ENCODE results near the gene ERC2. TPM values are rescaled to one million over a fixed set of nuclear protein-coding genes. Genes with fewer than 3 reads are reported as not detected.

ERC2 gene
- total and polyA plus RNA-seq, 7 experiments from 2014 or later, result not detected

- peaks cover 0 to 4% (median 0%) of the 10 kb centered on the region in 11 donors for H3K9me3 Mint-ChIP-seq
- ATAC-seq (no peak), DNase-seq (no peak)
- ChIA-PET POLR2A (no interaction called here), CTCF (no interaction called here)
- no peaks in the 10 kb centered on the region for H3K4me1 ChIP-seq (ENCODE audit: control insufficient read depth in 2 of 2, insufficient read depth in 2 of 2, low read length in 2 of 2)
- H3K4me3 ChIP-seq (ENCODE audit: low read length), result no peak overlapping the region
- H3K4me1 Mint-ChIP-seq, result no peaks in the 10 kb centered on the region
- no peaks in the 10 kb centered on the region for H3K36me3 ChIP-seq (ENCODE audit: control insufficient read depth in 2 of 3, insufficient read depth in 3 of 3, low read length in 3 of 3)
- peaks cover 0 to 3% (median 0%) of the 10 kb centered on the region in 5 donors for H3K36me3 Mint-ChIP-seq
- no peaks in the 10 kb centered on the region for H3K9me3 ChIP-seq (ENCODE audit: control insufficient read depth in 2 of 3, low read length in 3 of 3)
- no peak overlapping the region for H3K27ac Mint-ChIP-seq
- H3K4me3 Mint-ChIP-seq, result no peak overlapping the region
- H3K27me3 Mint-ChIP-seq, result peaks cover 6 to 36% (median 24%) of the 10 kb centered on the region in 5 donors
- intact Hi-C loops (cut with micrococcal nuclease), result no loop called here
- no peaks in the 10 kb centered on the region for H3K27me3 ChIP-seq (ENCODE audit: control insufficient read depth in 2 of 2, insufficient read depth in 2 of 2, low read length in 2 of 2)
- H3K27ac ChIP-seq (ENCODE audit: low read depth, low read length), result no peak overlapping the region
These were observed 16.3 kb upstream of the ERC2 start for GRCh38 chr3:56484525-56485032.

DNA sequence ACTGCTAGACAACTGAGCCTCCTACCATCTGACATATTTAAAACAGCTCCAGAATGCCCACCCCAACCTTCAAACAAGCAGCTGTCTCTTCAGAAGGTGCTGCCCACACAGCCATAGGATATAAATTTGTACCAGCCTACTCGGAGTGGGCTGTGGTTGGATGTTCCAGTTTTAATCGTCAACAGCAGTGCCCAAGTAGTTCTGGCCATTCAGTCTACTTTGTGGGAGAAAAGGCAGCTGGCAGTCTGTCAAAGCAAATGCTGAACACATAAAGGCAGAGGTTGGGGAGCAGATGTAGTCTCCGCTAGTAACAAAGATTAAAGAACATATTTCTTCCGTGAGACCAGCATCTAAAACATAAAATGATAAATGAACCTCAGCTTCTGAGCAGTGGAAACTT, 15.9 kb upstream of the ERC2 start:
- Mint-ChIP-seq H3K9me3 (peaks cover 0 to 4% (median 0%) of the 10 kb centered on the region in 11 donors), H3K27me3 (peaks cover 6 to 34% (median 24%) of the 10 kb centered on the region in 5 donors), H3K36me3 (peaks cover 0 to 3% (median 0%) of the 10 kb centered on the region in 5 donors), H3K4me1 (no peaks in the 10 kb centered on the region), H3K4me3 (no peak overlapping the region), H3K27ac (peak overlapping the region in 1 of 9 donors; percentile 30)
- ATAC-seq, result no peak
- no peaks in the 10 kb centered on the region for H3K9me3 ChIP-seq (ENCODE audit: control insufficient read depth in 2 of 3, low read length in 3 of 3)
- DNase-seq, result no peak
- no peaks in the 10 kb centered on the region for H3K36me3 ChIP-seq (ENCODE audit: control insufficient read depth in 2 of 3, insufficient read depth in 3 of 3, low read length in 3 of 3)
- no peak overlapping the region for H3K4me3 ChIP-seq (ENCODE audit: low read length)
- H3K4me1 ChIP-seq (ENCODE audit: control insufficient read depth in 2 of 2, insufficient read depth in 2 of 2, low read length in 2 of 2), result no peaks in the 10 kb centered on the region
- H3K27me3 ChIP-seq (ENCODE audit: control insufficient read depth in 2 of 2, insufficient read depth in 2 of 2, low read length in 2 of 2), result no peaks in the 10 kb centered on the region
- intact Hi-C loops (cut with micrococcal nuclease), result no loop called here
- POLR2A ChIA-PET, result no interaction called here
- CTCF ChIA-PET, result no interaction called here
- no peak overlapping the region for H3K27ac ChIP-seq (ENCODE audit: low read depth, low read length)

DNA sequence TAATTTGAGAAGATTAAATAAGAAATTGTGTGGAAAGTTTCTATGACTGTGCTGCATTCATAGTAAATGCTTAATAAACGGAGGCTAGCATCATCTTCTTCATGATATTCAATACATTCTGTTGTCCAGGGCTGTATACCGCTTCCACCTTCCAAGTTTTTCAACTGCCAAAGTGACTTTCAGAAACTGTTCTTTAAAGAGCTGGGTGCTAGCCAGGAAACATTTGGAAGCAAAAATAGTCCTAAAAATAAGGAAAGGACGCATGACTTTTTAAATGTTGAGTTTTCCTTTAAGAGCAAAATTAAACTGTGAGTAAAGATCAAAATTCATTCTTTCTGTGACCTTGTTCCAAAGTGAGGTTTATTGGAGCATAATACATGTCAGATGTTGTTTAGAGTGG, 9.4 kb upstream of the ERC2 start:
- Mint-ChIP-seq H3K4me1 (no peaks in the 10 kb centered on the region), H3K27ac (no peak overlapping the region), H3K9me3 (peaks cover 0 to 3% (median 0%) of the 10 kb centered on the region in 11 donors), H3K27me3 (peaks cover 24 to 64% (median 34%) of the 10 kb centered on the region in 5 donors), H3K4me3 (no peak overlapping the region), H3K36me3 (no peaks in the 10 kb centered on the region)
- DNase-seq (no peak), ATAC-seq (no peak)
- no peaks in the 10 kb centered on the region for H3K27me3 ChIP-seq (ENCODE audit: control insufficient read depth in 2 of 2, insufficient read depth in 2 of 2, low read length in 2 of 2)
- H3K4me3 ChIP-seq (ENCODE audit: low read length), result no peak overlapping the region
- no peaks in the 10 kb centered on the region for H3K36me3 ChIP-seq (ENCODE audit: control insufficient read depth in 2 of 3, insufficient read depth in 3 of 3, low read length in 3 of 3)
- no peak overlapping the region for H3K27ac ChIP-seq (ENCODE audit: low read depth, low read length)
- intact Hi-C loops (cut with micrococcal nuclease), result no loop called here
- POLR2A ChIA-PET, result no interaction called here
- no peaks in the 10 kb centered on the region for H3K9me3 ChIP-seq (ENCODE audit: control insufficient read depth in 2 of 3, low read length in 3 of 3)
- H3K4me1 ChIP-seq (ENCODE audit: control insufficient read depth in 2 of 2, insufficient read depth in 2 of 2, low read length in 2 of 2), result no peaks in the 10 kb centered on the region
- CTCF ChIA-PET, result no interaction called here

DNA sequence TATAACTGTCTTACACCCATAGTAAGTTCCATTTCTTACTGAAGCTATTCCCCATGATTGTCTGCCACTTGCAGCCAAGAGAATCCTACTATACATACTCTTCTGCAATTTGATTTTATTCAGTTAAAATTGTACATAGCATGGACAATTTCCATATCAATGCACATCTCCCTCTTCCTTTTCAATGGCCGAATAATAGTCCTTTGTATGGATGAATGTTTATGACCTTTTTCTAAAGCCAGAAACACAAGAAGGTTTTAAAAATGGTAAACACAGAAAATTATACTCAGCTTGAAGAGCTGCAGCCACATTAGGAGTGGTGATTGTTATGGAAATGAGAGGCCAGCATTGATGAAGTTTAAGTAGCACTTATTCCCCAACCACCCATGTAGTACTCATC, 8.5 kb upstream of the ERC2 start:
- Histone ChIP-seq H3K9me3 (ENCODE audit: control insufficient read depth in 2 of 3, low read length in 3 of 3) (no peaks in the 10 kb centered on the region), H3K27ac (ENCODE audit: low read depth, low read length) (no peak overlapping the region), H3K27me3 (ENCODE audit: control insufficient read depth in 2 of 2, insufficient read depth in 2 of 2, low read length in 2 of 2) (no peaks in the 10 kb centered on the region), H3K4me3 (ENCODE audit: low read length) (no peak overlapping the region), H3K4me1 (ENCODE audit: control insufficient read depth in 2 of 2, insufficient read depth in 2 of 2, low read length in 2 of 2) (no peaks in the 10 kb centered on the region), H3K36me3 (ENCODE audit: control insufficient read depth in 2 of 3, insufficient read depth in 3 of 3, low read length in 3 of 3) (no peaks in the 10 kb centered on the region)
- Mint-ChIP-seq H3K27ac (no peak overlapping the region), H3K4me1 (no peaks in the 10 kb centered on the region), H3K9me3 (peaks cover 0 to 6% (median 0%) of the 10 kb centered on the region in 11 donors), H3K36me3 (no peaks in the 10 kb centered on the region), H3K4me3 (no peak overlapping the region), H3K27me3 (peaks cover 30 to 69% (median 38%) of the 10 kb centered on the region in 5 donors)
- ATAC-seq (no peak), DNase-seq (no peak)
- intact Hi-C loops (cut with micrococcal nuclease), result no loop called here
- POLR2A ChIA-PET, result no interaction called here
- CTCF ChIA-PET, result no interaction called here

DNA sequence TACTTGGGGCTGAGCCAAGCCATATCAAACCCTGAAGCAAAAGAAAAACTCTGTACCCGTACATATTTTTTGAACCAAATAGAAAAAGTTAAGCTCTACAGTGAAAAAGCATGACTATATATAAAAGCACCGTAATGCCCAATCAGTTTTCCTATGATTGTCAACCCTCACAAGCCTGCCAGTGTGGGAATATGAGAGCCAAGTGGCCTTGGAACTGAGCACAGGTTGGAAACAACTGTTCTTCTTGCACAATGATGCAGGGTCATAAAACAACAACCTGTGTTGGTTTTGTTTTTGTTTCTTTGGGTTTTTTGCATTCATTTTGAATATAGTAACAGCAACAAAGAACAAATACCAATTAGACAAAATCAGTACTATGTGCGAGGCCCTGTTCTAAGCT, 3.5 kb upstream of the ERC2 start:
- Histone ChIP-seq H3K9me3 (ENCODE audit: control insufficient read depth in 2 of 3, low read length in 3 of 3) (no peaks in the 10 kb centered on the region), H3K4me1 (ENCODE audit: control insufficient read depth in 2 of 2, insufficient read depth in 2 of 2, low read length in 2 of 2) (no peaks in the 10 kb centered on the region), H3K27me3 (ENCODE audit: control insufficient read depth in 2 of 2, insufficient read depth in 2 of 2, low read length in 2 of 2) (peaks cover 0 to 11% of the 10 kb centered on the region in 2 donors), H3K4me3 (ENCODE audit: low read length) (no peak overlapping the region), H3K27ac (ENCODE audit: low read depth, low read length) (no peak overlapping the region), H3K36me3 (ENCODE audit: control insufficient read depth in 2 of 3, insufficient read depth in 3 of 3, low read length in 3 of 3) (no peaks in the 10 kb centered on the region)
- intact Hi-C loops (cut with micrococcal nuclease), result no loop called here
- Mint-ChIP-seq H3K27ac (no peak overlapping the region), H3K4me3 (no peak overlapping the region), H3K4me1 (peaks cover 0 to 16% (median 12%) of the 10 kb centered on the region in 7 donors), H3K9me3 (peaks cover 0 to 10% (median 0%) of the 10 kb centered on the region in 11 donors), H3K27me3 (peaks cover 57 to 76% (median 63%) of the 10 kb centered on the region in 5 donors), H3K36me3 (peaks cover 0 to 5% (median 0%) of the 10 kb centered on the region in 5 donors)
- DNase-seq (no peak), ATAC-seq (no peak)
- CTCF ChIA-PET, result no interaction called here
- POLR2A ChIA-PET, result no interaction called here

- Mint-ChIP-seq H3K4me3 (peak overlapping the region in 7 of 10 donors; percentile 25 to 65 (median 40)), H3K4me1 (peaks cover 0 to 19% (median 12%) of the 10 kb centered on the region in 7 donors), H3K27ac (no peak overlapping the region), H3K9me3 (peaks cover 0 to 19% (median 1%) of the 10 kb centered on the region in 11 donors), H3K27me3 (peaks cover 67 to 81% (median 79%) of the 10 kb centered on the region in 5 donors), H3K36me3 (peaks cover 0 to 9% (median 0%) of the 10 kb centered on the region in 5 donors)
- no peaks in the 10 kb centered on the region for H3K9me3 ChIP-seq (ENCODE audit: control insufficient read depth in 2 of 3, low read length in 3 of 3)
- H3K27ac ChIP-seq (ENCODE audit: low read depth, low read length), result no peak overlapping the region
- ATAC-seq, result no peak
- ChIA-PET CTCF (no interaction called here), POLR2A (no interaction called here)
- H3K27me3 ChIP-seq (ENCODE audit: control insufficient read depth in 2 of 2, insufficient read depth in 2 of 2, low read length in 2 of 2), result peaks cover 0 to 14% of the 10 kb centered on the region in 2 donors
- no peak for DNase-seq
- no peak overlapping the region for H3K4me3 ChIP-seq (ENCODE audit: low read length)
- H3K36me3 ChIP-seq (ENCODE audit: control insufficient read depth in 2 of 3, insufficient read depth in 3 of 3, low read length in 3 of 3), result no peaks in the 10 kb centered on the region
- intact Hi-C loops (cut with micrococcal nuclease), result no loop called here
- no peaks in the 10 kb centered on the region for H3K4me1 ChIP-seq (ENCODE audit: control insufficient read depth in 2 of 2, insufficient read depth in 2 of 2, low read length in 2 of 2)
These were observed 874 bp upstream of the ERC2 start for GRCh38 chr3:56469141-56469540.

GRCh38 chr3:56467801-56468183, 475 bp downstream of the ERC2 start:
- Histone ChIP-seq H3K4me1 (ENCODE audit: control insufficient read depth in 2 of 2, insufficient read depth in 2 of 2, low read length in 2 of 2) (no peaks in the 10 kb centered on the region), H3K36me3 (ENCODE audit: control insufficient read depth in 2 of 3, insufficient read depth in 3 of 3, low read length in 3 of 3) (no peaks in the 10 kb centered on the region), H3K9me3 (ENCODE audit: control insufficient read depth in 2 of 3, low read length in 3 of 3) (no peaks in the 10 kb centered on the region), H3K27ac (ENCODE audit: low read depth, low read length) (no peak overlapping the region), H3K27me3 (ENCODE audit: control insufficient read depth in 2 of 2, insufficient read depth in 2 of 2, low read length in 2 of 2) (peaks cover 0 to 14% of the 10 kb centered on the region in 2 donors), H3K4me3 (ENCODE audit: low read length) (no peak overlapping the region)
- Mint-ChIP-seq H3K9me3 (peaks cover 0 to 28% (median 1%) of the 10 kb centered on the region in 11 donors), H3K27me3 (peaks cover 64 to 83% (median 81%) of the 10 kb centered on the region in 5 donors), H3K36me3 (peaks cover 0 to 9% (median 0%) of the 10 kb centered on the region in 5 donors), H3K27ac (no peak overlapping the region), H3K4me3 (peak overlapping the region in 7 of 10 donors; percentile 38 to 70 (median 64)), H3K4me1 (peaks cover 0 to 19% (median 12%) of the 10 kb centered on the region in 7 donors)
- ATAC-seq, result no peak
- ChIA-PET CTCF (no interaction called here), POLR2A (no interaction called here)
- intact Hi-C loops (cut with micrococcal nuclease), result no loop called here
- no peak for DNase-seq
